ENCODE results near the gene SEC23IP.
"Not testable (repeated sequence)": the region's sequence is repeated elsewhere in the genome, so short reads cannot be mapped to it uniquely, and the experiment has no call there.

SEC23IP gene

DNA sequence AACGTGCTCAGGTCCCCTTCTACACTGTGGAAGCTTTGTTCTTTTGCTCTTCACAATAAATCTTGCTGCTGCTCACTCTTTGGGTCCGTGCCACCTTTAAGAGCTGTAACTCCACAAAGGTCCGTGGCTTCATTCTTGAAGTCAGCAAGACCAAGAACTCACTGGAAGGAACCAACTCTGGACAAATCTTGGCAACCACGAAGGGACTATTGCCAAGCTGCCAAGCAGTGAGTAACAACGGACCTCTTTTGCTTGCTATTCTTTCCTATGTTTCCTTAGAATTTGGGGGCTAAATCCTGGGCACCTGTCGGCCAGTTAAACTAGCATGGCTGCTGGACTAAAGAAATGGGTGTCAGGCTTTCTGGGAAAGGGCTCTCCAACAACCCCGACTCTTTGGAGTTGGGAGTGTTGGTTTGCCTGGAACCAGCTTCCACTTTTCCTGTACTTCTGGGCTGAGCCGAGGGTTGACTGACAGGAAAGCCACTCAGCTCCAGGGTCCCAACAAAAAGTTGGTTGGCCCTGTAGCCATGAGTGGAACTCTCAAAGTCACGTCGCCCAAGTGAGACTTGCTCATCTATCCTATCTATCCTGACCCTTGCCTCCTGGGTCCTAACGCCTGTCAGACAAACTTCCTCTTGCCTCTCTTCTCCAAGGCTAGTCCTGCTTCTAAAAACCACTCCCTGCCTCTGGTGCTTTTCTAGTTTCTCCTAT, 8.5 kb upstream of the SEC23IP start:
- DNase-seq: peak in 1 of 51 donors; percentile 3

GRCh38 chr10:119886070-119886469, 6.5 kb upstream of the SEC23IP start:
- not testable (repeated sequence) for DNase-seq

GRCh38 chr10:119888715-119889114, 3.8 kb upstream of the SEC23IP start:
- DNase-seq: not testable (repeated sequence)

DNA sequence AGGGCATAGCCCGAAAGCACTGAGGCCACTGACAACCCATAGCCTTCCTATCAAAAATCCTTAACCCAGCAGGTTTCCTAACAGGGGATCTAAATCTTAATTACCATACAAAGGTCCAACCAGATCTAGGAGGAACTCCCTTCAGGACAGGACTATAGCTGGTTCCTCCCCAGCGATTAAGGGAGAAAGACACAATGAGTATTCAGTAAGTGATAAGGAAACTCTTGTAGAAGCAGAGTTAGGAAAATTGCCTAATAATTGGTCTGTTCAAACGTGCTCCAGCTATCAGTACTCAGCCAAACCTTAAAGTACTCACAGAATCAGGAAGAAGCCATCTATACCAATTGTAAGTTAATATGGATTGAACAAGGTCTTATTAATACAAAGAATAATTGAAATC, 3.3 kb upstream of the SEC23IP start:
- DNase-seq: not testable (repeated sequence)

GRCh38 chr10:119890307-119890706, 2.2 kb upstream of the SEC23IP start:
- not testable (repeated sequence) for DNase-seq

- peak in 2 of 51 donors; percentile 4 to 14 for DNase-seq
Measured at GRCh38 chr10:119891849-119892187, 712 bp upstream of the SEC23IP start.

- peak in 1 of 51 donors; percentile 35 for DNase-seq
Measured at GRCh38 chr10:119893074-119893473, 544 bp downstream of the SEC23IP start.

- no peak for DNase-seq
Measured at GRCh38 chr10:119893845-119894427, 1.4 kb downstream of the SEC23IP start.

- no peak for DNase-seq
Measured at GRCh38 chr10:119896061-119896655, 3.6 kb downstream of the SEC23IP start.

DNA sequence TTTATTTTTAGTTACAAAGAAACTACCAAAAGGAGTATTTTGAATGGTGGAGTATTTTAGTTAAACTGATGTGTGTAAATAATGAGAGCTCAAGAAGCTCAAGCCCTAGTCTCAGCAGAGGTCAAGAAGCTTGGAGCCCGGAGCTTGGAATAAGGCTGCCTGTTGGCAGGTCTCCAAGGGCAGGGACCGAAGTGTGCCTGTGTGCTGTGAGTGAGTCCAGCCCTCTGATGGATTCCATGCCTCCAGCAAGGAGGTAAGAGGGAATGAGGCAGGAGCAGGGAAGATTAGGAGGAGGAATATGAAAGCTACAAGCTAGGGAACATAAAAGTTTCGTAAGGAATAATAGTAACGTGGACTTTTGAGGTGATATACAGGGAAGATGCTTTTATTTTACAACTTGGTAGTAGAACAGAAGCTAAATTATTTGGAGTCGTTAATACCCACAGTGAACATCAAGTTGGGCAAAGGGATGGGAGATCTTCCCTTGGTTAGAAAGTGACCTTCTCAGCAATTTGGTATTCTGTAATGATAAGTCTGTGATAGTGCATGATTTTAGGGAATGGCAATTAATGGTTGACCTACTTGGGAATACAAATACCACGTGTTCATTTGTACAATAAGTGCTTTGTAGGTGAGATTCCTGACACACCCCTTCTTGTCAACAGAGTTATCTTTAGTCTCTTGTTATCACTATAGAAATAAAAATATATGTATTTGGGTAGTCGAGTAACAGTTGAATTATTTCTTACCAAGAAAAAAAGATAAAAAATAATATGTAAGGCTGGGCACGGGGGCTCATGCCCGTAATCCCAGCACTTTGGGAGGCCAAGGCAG, 4.6 kb downstream of the SEC23IP start:
- DNase-seq: peak in 20 of 51 donors; percentile 3 to 43 (median 10)

- DNase-seq: no peak
Measured at GRCh38 chr10:119898577-119898976, 6.0 kb downstream of the SEC23IP start.

- DNase-seq: no peak
Measured at GRCh38 chr10:119903946-119904666, 11.6 kb downstream of the SEC23IP start.

GRCh38 chr10:119907695-119908094, 15.2 kb downstream of the SEC23IP start:
- not testable (repeated sequence) for DNase-seq

- DNase-seq: no peak
Measured at GRCh38 chr10:119908166-119908565, 15.6 kb downstream of the SEC23IP start.

- DNase-seq: no peak
Measured at GRCh38 chr10:119910689-119911088, 18.2 kb downstream of the SEC23IP start.

- DNase-seq: no peak
Measured at GRCh38 chr10:119917777-119918176, 25.2 kb downstream of the SEC23IP start.

- no peak for DNase-seq
Measured at GRCh38 chr10:119919271-119919670, 26.7 kb downstream of the SEC23IP start.

DNA sequence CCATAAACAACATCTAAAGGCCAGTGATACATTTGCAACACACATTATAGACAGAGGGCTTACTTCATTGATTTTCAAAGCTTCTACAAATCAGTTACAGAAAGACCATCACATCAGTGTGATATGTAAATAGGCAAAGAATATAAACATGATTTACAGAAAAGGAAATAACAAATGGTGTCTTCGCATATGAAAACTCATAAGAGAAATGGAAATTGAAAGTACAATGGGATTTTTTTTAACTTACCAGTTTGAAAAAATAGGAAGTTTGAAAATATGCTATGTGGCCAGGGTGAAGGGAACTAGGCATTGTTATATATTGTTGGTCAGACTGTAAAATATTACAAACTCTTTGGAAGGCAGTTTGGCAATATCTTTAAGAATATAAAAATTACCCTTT, 27.3 kb downstream of the SEC23IP start:
- no peak for DNase-seq

DNA sequence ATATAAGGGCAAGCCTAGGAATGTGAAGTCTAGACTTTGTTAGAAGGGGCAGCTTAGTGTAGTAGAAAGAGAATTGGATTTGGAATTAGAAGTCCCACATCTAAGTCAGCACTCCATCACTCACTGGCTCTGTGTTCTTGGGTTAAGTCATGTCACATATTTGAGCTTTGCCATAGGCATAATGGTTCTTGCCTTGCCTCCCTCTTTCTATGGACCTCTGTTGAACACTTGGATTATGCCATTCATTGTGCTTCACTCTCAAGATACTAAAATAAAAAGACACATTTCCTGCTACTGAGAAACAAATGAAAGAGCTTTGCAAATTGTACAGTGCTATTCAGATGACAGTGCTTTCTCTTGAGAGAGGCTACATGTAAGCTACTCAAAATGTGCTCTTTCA, 35.9 kb downstream of the SEC23IP start:
- no peak for DNase-seq

GRCh38 chr10:119931871-119932270, 39.3 kb downstream of the SEC23IP start:
- DNase-seq: no peak

GRCh38 chr10:119932631-119933030, 40.1 kb downstream of the SEC23IP start:
- DNase-seq: no peak
